WTC11 (cell line): ENCODE measurements around the gene PDLIM5.

ENCODE experiments used
- TF ChIP-seq, protein P1 (sequence below): fragments of 200-600 bp; IDR thresholded peaks from 2 replicates; pipeline ENCODE4 v1.8.0; 2022; ENCODE audit warnings: antibody characterized with exemption
- TF ChIP-seq, protein P2 (sequence below): sonication (generic); formaldehyde crosslinking; IDR thresholded peaks from 2 replicates; pipeline ENCODE4 v1.8.1; 2022; ENCODE audit warnings: low read depth, missing genetic modification reagents, borderline replicate concordance
- TF ChIP-seq, protein P3 (sequence below): sonication (generic); formaldehyde crosslinking; IDR thresholded peaks from 2 replicates; pipeline ENCODE4 v1.8.1; 2023; ENCODE audit warnings: mild to moderate bottlenecking, moderate library complexity, missing genetic modification reagents

DNA sequence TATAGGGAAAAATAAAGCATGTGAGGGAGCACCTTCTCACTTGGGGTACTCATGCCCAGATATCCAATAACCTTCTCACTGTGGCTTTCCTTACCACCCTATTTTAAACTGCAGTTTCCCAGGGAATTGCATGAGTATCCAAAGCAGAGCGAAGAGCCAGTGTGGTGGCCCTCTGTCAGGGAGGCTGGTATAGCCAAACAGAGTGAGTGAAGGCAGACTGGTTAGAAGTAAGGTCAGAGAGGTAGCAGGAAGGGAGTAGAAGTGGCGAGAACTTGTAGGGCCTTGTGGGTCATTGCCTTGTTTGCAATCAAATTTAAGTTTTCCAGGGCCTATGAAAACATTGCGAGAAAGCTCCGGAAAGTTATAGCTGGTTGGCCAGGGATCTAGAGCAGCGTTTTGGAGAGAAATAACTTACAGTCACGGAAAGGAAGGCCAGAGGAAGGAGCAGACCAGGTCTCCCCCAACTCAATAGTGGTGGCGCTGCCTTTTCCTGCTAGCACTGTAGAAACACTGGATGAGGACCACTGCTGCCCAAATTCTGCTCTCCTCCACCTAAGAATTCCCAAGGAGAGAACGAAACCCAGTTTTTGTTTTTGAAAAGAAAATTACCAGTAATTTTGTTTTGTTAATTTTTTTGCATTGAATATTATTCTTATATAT, 77.2 kb downstream of the PDLIM5 start:
- TF ChIP-seq, protein P1, sequence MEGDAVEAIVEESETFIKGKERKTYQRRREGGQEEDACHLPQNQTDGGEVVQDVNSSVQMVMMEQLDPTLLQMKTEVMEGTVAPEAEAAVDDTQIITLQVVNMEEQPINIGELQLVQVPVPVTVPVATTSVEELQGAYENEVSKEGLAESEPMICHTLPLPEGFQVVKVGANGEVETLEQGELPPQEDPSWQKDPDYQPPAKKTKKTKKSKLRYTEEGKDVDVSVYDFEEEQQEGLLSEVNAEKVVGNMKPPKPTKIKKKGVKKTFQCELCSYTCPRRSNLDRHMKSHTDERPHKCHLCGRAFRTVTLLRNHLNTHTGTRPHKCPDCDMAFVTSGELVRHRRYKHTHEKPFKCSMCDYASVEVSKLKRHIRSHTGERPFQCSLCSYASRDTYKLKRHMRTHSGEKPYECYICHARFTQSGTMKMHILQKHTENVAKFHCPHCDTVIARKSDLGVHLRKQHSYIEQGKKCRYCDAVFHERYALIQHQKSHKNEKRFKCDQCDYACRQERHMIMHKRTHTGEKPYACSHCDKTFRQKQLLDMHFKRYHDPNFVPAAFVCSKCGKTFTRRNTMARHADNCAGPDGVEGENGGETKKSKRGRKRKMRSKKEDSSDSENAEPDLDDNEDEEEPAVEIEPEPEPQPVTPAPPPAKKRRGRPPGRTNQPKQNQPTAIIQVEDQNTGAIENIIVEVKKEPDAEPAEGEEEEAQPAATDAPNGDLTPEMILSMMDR, result no peak
- TF ChIP-seq, protein P2, sequence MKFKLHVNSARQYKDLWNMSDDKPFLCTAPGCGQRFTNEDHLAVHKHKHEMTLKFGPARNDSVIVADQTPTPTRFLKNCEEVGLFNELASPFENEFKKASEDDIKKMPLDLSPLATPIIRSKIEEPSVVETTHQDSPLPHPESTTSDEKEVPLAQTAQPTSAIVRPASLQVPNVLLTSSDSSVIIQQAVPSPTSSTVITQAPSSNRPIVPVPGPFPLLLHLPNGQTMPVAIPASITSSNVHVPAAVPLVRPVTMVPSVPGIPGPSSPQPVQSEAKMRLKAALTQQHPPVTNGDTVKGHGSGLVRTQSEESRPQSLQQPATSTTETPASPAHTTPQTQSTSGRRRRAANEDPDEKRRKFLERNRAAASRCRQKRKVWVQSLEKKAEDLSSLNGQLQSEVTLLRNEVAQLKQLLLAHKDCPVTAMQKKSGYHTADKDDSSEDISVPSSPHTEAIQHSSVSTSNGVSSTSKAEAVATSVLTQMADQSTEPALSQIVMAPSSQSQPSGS, result no peak
- TF ChIP-seq, protein P3, sequence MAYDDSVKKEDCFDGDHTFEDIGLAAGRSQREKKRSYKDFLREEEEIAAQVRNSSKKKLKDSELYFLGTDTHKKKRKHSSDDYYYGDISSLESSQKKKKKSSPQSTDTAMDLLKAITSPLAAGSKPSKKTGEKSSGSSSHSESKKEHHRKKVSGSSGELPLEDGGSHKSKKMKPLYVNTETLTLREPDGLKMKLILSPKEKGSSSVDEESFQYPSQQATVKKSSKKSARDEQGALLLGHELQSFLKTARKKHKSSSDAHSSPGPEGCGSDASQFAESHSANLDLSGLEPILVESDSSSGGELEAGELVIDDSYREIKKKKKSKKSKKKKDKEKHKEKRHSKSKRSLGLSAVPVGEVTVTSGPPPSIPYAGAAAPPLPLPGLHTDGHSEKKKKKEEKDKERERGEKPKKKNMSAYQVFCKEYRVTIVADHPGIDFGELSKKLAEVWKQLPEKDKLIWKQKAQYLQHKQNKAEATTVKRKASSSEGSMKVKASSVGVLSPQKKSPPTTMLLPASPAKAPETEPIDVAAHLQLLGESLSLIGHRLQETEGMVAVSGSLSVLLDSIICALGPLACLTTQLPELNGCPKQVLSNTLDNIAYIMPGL (CRISPR knock-in tag), result no peak
